Measurements from ENCODE around the gene TRMT61B.

TRMT61B gene

DNA sequence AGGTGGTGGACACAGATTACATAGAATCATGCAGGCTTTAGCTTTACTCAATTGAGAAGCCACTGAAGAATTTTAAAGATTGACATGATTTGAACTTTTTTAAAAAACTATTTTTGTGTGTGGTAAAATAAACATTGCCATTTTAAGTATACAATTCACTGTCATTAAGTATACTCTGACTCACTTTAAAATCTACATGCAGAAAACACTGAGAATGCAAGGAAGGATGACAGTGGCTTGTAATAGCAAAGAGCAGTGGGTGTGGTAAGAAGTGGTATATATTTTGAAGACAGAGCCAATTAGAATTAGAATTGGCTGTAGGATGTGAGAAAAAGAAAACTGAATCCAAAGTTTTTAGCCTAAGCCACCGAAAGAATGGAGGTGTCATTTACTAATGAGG is 14.9 kb downstream of the TRMT61B start:
- no peak for DNase-seq

- no peak for DNase-seq
Observed at GRCh38 chr2:28842042-28842441, 28.1 kb downstream of the TRMT61B start.

DNA sequence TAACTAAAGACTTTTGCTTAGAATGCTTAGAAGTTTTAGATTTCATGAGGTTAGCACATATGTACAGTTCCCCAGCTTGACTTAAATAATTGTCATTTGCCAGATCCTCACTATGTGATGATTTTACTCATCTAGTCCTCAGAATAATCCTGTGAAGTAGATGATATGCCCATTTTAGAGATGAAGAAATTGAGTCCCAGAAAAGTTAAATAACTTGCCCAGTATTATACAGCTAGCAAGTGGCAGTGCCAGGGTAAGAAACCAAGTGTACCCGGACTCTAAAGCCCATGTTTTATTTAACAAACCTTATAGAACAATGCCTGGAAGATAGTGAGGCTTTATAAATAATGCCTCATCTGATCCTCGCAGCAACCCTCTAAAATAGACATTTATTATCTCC is 31.1 kb downstream of the TRMT61B start:
- no peak for DNase-seq

DNA sequence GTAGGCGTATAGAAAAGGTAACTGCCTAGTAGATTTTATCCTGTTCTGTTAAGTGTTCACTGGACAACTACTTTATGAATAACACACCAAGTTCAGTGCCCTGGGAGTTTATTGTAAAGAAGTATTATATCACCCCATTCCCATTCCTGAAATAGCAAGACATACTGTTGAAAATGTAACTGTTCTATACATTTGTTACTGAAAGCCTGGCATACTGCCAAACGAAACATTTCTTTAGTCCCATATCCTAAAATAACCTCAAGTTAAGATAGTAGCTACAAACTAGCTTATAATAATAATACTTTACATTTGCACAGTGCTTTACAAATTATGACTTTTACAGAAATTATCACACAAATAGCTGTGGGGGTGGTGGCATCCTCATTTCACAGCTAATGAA is 34.3 kb downstream of the TRMT61B start:
- no peak for DNase-seq

DNA sequence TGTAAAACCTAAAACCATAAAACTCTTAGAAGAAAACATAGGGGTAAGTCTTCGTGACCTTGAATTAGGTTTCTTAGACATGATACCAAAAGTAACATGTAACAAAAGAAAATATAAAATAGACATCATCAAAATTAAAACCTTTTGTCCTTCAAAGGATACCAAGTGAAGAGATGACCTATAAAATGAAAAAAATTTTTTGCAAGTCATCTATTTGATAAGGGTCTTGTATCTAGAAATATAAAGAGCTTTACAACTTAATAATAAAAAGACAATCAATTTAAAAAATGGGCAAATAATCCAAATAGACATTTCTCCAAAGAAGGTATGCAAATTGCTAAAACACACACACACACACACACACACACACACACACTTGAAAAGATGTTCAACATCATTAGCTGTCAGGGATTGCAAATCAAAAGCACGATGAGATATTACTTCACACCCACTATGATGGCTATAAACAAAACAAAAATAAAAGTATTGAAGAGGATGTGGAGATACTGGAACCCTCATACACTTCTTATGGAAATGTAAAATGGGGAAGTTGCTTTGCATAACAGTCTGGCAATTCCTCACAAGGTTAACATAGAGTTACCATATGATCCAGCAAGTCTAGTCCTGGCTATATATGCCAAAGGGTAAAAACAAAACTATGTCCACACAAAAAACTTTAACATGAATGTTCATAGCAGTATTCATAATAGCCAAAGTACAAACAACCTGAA is 36.2 kb downstream of the TRMT61B start:
- DNase-seq, result no peak

GRCh38 chr2:28828382-28828781 is 41.7 kb downstream of the TRMT61B start:
- no peak for DNase-seq

GRCh38 chr2:28824870-28825269 is 45.2 kb downstream of the TRMT61B start:
- DNase-seq, result no peak

- DNase-seq, result no peak
Observed at GRCh38 chr2:28824207-28824606, 45.9 kb downstream of the TRMT61B start.

GRCh38 chr2:28822036-28822435 is 48.1 kb downstream of the TRMT61B start:
- DNase-seq, result no peak

DNA sequence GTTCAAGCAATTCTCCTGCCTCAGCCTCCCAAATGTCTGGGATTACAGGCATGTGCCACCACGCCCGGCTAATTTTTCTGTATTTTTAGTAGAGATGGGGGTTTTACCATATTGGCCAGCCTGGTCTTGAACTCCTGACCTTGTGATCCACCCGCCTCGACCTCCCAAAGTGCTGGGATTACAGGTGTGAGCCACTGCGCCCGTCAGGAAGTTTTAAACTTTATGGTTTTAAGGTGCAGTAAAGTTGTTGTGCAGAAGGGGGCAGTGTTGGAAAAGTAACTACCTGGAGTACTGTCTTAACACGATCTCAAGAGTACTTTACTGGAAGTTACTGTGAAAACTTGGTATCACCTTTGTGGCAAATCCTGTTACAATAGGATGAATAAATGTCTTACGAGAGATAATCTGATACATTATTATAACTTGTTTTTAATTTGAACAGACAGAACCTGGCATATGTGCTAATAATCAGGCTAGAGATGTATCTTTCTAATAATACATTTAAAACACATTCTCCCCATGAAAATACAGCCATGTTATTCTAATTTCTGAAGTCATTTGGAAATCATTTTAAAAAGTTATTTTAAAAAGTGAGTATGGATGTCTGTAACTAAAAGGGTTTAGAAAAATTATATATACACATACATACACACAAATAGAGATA is 48.7 kb downstream of the TRMT61B start:
- peak; percentile 9 for DNase-seq

DNA sequence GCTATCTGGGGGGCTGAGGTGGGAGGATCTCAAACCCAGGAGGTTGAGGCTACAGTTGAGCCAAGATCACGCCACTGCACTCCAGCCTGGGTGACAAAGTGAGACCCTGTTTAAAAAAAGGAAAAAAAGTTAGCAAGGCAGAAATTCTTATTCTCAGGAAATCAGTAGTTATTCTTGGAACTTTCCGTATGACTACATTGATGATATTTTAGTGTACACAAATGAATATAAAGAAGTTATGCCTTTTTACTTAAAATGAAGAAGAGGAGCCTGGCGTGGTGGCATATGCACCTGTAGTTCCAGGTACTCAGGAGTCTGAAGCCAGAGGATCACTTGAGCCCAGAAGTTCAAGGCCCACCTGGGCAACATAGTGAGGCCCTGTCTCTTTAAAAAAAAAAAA is 52.1 kb downstream of the TRMT61B start:
- DNase-seq, result no peak

DNA sequence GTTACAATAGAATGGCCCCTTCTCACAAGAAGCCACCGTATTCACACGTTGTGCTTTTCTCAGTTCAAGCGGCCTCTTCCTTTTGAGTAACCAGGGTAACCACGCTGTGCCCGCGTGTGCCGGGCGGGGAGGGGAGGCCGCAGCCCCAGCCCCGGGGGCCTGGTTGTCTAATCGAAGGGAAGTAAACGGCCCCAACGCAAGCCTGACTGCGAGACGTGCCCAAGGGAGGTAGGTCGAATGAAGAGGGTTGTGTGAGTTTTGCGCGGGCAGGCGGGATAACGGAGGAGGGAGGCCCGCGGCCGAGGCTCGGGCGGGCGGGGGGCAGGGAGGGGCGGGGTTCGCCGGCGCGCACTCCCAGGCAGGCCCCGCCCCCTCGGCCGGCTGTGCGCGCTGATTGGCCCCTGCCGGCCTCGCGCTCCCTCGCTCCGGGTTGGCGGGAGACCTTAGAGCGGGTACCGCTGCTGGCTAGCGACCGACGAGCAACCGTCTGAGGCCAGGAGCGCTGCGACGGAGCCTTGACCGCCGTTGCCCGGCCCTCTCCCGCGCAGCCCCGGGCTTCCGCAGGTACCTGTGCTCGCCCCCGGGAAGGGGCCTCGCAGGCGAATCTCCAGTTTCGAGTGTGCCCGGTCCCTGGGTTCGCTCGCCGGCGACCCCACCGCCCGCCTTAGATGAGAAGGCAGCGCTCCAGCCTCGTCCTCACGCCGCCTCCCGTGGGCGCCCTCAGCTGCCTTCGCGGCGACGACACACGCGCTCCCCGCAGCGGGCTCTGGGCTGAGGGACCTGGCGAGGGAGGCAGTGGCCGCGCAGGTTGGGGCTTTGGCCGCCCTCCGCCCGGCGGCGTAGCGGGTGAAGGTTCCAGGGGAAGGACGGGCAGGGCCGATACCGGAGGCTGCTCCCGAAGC is 59.5 kb downstream of the TRMT61B start, which contains the start of gene SPDYA:
Gene SPDYA, plus strand, starts transcription at position 451 of the 902 bp plus-strand sequence. CDS start 5,181 bp downstream, outside the sequence.
- peak; percentile 58 for DNase-seq

- no peak for DNase-seq
Observed at GRCh38 chr2:28809927-28810326, 60.2 kb downstream of the TRMT61B start.

- no peak for DNase-seq
Observed at GRCh38 chr2:28802975-28803429, 67.1 kb downstream of the TRMT61B start.

GRCh38 chr2:28801726-28802125 is 68.4 kb downstream of the TRMT61B start:
- no peak for DNase-seq

Data from NCI-H2029 treated with DMSO at 0.1 percent for 48 hours (cell line).